Activated gamma-delta T cell treated with Interleukin-2 at 50 U/mL for 16 hours (primary cell): Measurements from ENCODE around the gene CISTR.

Experiments used
- DNase-seq: peaks from one replicate; pipeline ENCODE4 v3.0.0-alpha.2; 2020

Gene CISTR

GRCh38 chr12:53761306-53761705 is 9.5 kb upstream of the CISTR start:
- DNase-seq: no peak

- no peak for DNase-seq
Observed at GRCh38 chr12:53759261-53759660, 7.5 kb upstream of the CISTR start.

- DNase-seq: no peak
Observed at GRCh38 chr12:53758730-53759103, 6.9 kb upstream of the CISTR start.

- no peak for DNase-seq
Observed at GRCh38 chr12:53758081-53758729, 6.4 kb upstream of the CISTR start.

GRCh38 chr12:53757101-53757770 is 5.5 kb upstream of the CISTR start:
- DNase-seq: peak; percentile 77

GRCh38 chr12:53756300-53757100 is 4.7 kb upstream of the CISTR start:
- DNase-seq: no peak

GRCh38 chr12:53755893-53756292 is 4.1 kb upstream of the CISTR start:
- DNase-seq: no peak

GRCh38 chr12:53755451-53755891 is 3.7 kb upstream of the CISTR start:
- no peak for DNase-seq

- DNase-seq: no peak
Observed at GRCh38 chr12:53754633-53755264, 3.0 kb upstream of the CISTR start.

GRCh38 chr12:53754188-53754585 is 2.4 kb upstream of the CISTR start:
- DNase-seq: no peak

- no peak for DNase-seq
Observed at GRCh38 chr12:53752621-53753020, 842 bp upstream of the CISTR start.

GRCh38 chr12:53752192-53752601 is 418 bp upstream of the CISTR start:
- no peak for DNase-seq

- DNase-seq: peak; percentile 20
Observed at GRCh38 chr12:53750812-53751335, 905 bp downstream of the CISTR start.

- no peak for DNase-seq
Observed at GRCh38 chr12:53749986-53750811, 1.6 kb downstream of the CISTR start.

- no peak for DNase-seq
Observed at GRCh38 chr12:53748072-53748840, 3.5 kb downstream of the CISTR start.

- DNase-seq: no peak
Observed at GRCh38 chr12:53747095-53747494, 4.7 kb downstream of the CISTR start.

GRCh38 chr12:53746592-53747092 is 5.1 kb downstream of the CISTR start:
- peak; percentile 86 for DNase-seq

- no peak for DNase-seq
Observed at GRCh38 chr12:53744751-53745150, 7.0 kb downstream of the CISTR start.

GRCh38 chr12:53744130-53744441 is 7.7 kb downstream of the CISTR start:
- DNase-seq: no peak

GRCh38 chr12:53743266-53744129 is 8.3 kb downstream of the CISTR start:
- DNase-seq: peak; percentile 54
